Parathyroid adenoma (tissue), 2 donors: Measurements from ENCODE around the gene BAIAP3.

Experiments
- H2AFZ ChIP-seq: fragments of 300-600 bp; sonication (generic); one replicate; pipeline ENCODE4 v1.7.0; 2017; ENCODE audit warnings: antibody characterized with exemption, mild to moderate bottlenecking
- H3K27ac ChIP-seq: fragments of 300-600 bp; sonication (generic); one replicate; pipeline ENCODE4 v1.7.0; 2017
- H3K27me3 ChIP-seq: fragments of 300-600 bp; sonication (generic); one replicate; pipeline ENCODE4 v1.7.0; 2017; ENCODE audit warnings: low read length; ENCODE audit not compliant: control insufficient read depth, insufficient read depth
- H3K36me3 ChIP-seq: fragments of 300-600 bp; sonication (generic); one replicate; pipeline ENCODE4 v1.7.0; 2017; ENCODE audit warnings: low read length; ENCODE audit not compliant: control insufficient read depth, insufficient read depth
- H3K4me1 ChIP-seq: fragments of 300-600 bp; sonication (generic); one replicate; pipeline ENCODE4 v1.7.0; 2017; ENCODE audit warnings: control low read depth
- H3K4me2 ChIP-seq: fragments of 300-600 bp; sonication (generic); one replicate; pipeline ENCODE4 v1.7.0; 2017; ENCODE audit warnings: low read length
- H3K4me3 ChIP-seq: fragments of 300-600 bp; sonication (generic); one replicate; pipeline ENCODE4 v1.7.0; 2017; ENCODE audit warnings: low read depth, low read length
- H3K79me2 ChIP-seq: fragments of 300-600 bp; sonication (generic); one replicate; pipeline ENCODE4 v1.7.0; 2017; ENCODE audit warnings: control low read depth
- H3K9ac ChIP-seq: fragments of 300-600 bp; sonication (generic); one replicate; pipeline ENCODE4 v1.7.0; 2017; ENCODE audit warnings: mild to moderate bottlenecking
- H3K9me3 ChIP-seq: fragments of 300-600 bp; sonication (generic); one replicate; pipeline ENCODE4 v1.7.0; 2017; ENCODE audit warnings: low read length; ENCODE audit not compliant: control insufficient read depth
- CTCF ChIP-seq: fragments of 300-600 bp; sonication (generic); IDR thresholded peaks from one replicate; pipeline ENCODE4 v1.7.0; 2017; ENCODE audit warnings: antibody characterized with exemption, mild to moderate bottlenecking
- donor health status: primary hyperparathyroidism.

BAIAP3 gene

GRCh38 chr16:1287982-1288670 is 45.3 kb upstream of the BAIAP3 start:
- no peak overlapping the region for H3K4me2 ChIP-seq
- H2AFZ ChIP-seq: no peak overlapping the region
- no peak for TF ChIP-seq CTCF
- no peaks in the 10 kb centered on the region for H3K79me2 ChIP-seq
- no peak overlapping the region for H3K4me3 ChIP-seq
- H3K36me3 ChIP-seq: no peaks in the 10 kb centered on the region
- H3K27ac ChIP-seq: no peak overlapping the region
- H3K4me1 ChIP-seq: no peaks in the 10 kb centered on the region
- H3K9ac ChIP-seq: no peak overlapping the region
- no peaks in the 10 kb centered on the region for H3K27me3 ChIP-seq
- H3K9me3 ChIP-seq: no peaks in the 10 kb centered on the region

GRCh38 chr16:1288813-1289476 is 44.5 kb upstream of the BAIAP3 start:
- no peak overlapping the region for H3K4me3 ChIP-seq
- no peaks in the 10 kb centered on the region for H3K27me3 ChIP-seq

GRCh38 chr16:1289477-1289866 is 44.0 kb upstream of the BAIAP3 start:
- H3K4me3 ChIP-seq: no peak overlapping the region
- no peak overlapping the region for H2AFZ ChIP-seq
- no peak overlapping the region for H3K9ac ChIP-seq
- H3K4me1 ChIP-seq: peaks cover 3% of the 10 kb centered on the region
- H3K79me2 ChIP-seq: no peaks in the 10 kb centered on the region
- no peak for TF ChIP-seq CTCF
- H3K9me3 ChIP-seq: no peaks in the 10 kb centered on the region
- H3K27me3 ChIP-seq: no peaks in the 10 kb centered on the region
- no peaks in the 10 kb centered on the region for H3K36me3 ChIP-seq
- no peak overlapping the region for H3K27ac ChIP-seq
- H3K4me2 ChIP-seq: no peak overlapping the region

More at GRCh38 chr16:1288813-1289476, 44.5 kb upstream of the BAIAP3 start:
- Histone ChIP-seq H3K79me2 (no peaks in the 10 kb centered on the region), H3K9me3 (no peaks in the 10 kb centered on the region), H3K27ac (no peak overlapping the region), H2AFZ (no peak overlapping the region), H3K9ac (no peak overlapping the region), H3K4me1 (peaks cover under 1% of the 10 kb centered on the region), H3K4me2 (no peak overlapping the region), H3K36me3 (no peaks in the 10 kb centered on the region)
- no peak for TF ChIP-seq CTCF

- no peak overlapping the region for H3K4me2 ChIP-seq
- H3K9ac ChIP-seq: no peak overlapping the region
- H3K9me3 ChIP-seq: no peaks in the 10 kb centered on the region
- H3K4me3 ChIP-seq: no peak overlapping the region
- no peaks in the 10 kb centered on the region for H3K79me2 ChIP-seq
- no peak for TF ChIP-seq CTCF
- H2AFZ ChIP-seq: no peak overlapping the region
- no peaks in the 10 kb centered on the region for H3K27me3 ChIP-seq
- peaks cover 3% of the 10 kb centered on the region for H3K4me1 ChIP-seq
- H3K36me3 ChIP-seq: no peaks in the 10 kb centered on the region
- H3K27ac ChIP-seq: no peak overlapping the region
Observed at GRCh38 chr16:1290063-1290501, 43.4 kb upstream of the BAIAP3 start.
